Cerebellar cortex (tissue), 1 donor: Measurements from ENCODE around the gene TTLL9.

Experiments
- DNase-seq: peaks from one replicate; pipeline ENCODE4 v3.0.0-alpha.2; 2015; ENCODE audit warnings: low spot score

TTLL9 gene

DNA sequence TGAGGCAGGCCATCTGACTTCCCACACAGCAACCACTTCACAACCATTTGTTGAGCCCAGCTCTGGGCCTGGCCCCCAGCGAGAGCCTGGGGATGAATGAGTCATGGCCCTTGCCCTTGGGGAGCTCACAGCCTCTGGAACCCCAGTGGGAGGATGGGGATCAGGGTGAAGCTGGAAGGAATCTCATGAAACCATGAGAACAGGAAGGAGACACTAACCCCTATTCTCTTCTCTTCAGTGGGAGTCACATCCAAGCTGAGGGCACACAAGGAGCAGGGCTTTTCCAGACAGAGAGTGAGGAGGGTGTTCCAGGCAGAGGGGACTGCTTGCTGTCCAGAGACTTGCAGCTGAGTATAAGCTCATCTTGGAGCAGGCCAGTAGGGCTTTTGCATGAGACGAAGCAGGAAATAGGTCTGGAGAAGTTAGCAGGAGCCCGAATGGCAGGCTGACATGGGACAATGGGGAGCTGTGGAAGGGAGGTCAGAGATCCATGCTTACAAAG lies 32.5 kb upstream of the TTLL9 start:
- DNase-seq, result peak; percentile 46

DNA sequence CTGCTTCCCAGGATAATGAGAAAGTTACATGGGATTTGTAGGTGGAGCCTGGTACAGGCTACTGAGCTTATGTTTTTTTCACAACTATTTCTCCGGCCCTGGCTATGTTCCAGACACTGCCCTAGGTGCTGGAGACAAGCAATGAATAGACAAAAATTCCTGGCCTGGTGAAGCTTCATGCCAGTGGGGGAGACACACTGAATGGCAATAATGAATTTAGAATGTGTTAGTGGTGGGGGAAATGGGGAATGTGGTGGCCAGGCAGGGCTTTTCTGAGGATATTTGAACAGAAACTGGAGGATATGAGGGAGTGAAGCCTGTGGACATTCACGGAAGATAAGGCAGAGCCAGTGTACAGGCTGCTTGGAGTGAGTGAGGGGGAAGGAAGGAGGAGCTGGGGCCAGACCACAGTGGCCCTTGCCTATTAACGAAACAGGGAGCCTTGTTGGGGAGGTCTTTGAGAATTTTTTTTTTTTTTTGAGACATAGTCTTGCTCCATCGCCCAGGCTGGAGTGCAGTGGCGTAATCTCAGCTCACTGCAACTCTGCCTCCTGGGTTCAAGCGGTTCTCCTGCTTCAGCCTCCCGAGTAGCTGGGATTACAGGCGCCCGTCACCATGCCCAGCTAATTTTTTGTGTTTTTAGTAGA lies 31.7 kb upstream of the TTLL9 start:
- no peak for DNase-seq

DNA sequence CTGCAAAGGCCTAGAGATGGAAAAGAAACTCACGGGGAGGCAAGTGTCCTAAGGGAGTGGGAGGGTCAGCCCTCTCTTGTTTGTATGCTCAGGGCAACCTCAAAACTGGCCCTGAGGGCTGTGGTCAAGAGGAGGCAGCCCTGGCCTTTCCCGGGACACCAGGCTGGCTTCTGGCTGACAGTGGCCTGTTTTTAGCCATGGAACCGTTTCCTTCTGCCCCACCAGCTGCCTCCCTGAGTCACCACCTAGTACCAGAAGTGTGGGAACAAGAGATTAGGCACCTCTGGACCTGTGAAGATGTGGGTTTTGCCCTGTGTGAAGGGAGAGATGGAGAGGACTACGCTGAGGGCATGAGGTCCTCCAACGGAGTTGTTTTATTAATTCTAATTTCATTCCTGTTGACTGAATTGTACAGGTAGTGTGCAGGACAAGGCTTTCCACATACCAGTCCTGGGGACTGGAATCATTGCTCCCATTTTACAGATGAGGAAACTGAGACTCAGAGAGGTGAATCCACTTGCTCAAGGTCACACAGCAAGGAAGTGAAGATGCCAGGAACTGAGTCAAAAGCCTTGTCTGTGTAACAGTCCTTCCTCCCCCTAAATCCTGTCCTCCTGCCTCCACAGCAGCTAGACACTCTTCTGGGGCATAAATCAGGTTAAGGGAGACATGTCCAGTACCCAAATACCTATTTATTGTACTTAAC lies 30.5 kb upstream of the TTLL9 start:
- DNase-seq, result no peak

DNA sequence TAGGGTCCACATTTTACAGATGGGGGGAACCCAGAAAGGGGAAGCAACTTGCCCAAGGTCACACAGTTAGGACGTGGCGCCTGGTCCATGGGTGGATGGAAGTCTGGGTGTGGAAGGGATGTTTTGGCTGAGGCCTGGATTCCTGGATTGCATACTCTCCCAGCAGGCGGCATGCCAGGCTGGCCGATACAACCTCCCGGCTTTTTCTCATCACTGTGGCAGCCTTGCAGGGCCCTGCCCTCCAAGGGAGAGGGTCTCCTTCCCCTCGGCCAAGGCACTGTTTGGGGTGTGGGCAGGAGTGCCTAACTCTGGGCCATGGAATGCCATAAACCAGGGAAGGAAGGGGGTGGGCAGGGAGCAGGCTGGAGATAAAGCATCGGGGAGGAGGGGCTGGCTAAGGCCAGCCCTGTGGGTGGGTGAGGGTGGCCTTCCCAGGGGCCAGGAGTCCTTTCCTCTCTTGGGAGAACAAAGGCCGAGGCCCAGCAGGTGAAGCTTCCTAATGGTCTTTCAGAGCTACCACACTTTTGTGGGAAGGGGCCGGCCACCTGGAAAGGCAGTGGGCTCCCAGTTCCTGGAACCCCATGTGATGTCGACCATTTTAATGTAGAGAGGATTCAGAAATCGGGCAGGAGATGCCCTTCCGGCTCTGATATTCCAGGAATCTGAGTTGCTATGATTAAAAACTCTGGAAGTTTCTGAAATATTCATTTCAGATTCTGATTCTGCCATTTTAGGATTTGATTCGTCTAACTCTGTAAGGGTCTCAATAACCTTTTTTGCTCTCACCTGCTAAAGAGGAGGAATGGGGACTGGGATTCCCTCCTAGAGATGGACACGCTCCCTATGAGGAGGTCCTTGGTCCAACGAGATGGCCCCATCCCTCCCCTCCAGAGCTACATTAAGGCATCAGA lies 29.3 kb upstream of the TTLL9 start:
- DNase-seq, result no peak

DNA sequence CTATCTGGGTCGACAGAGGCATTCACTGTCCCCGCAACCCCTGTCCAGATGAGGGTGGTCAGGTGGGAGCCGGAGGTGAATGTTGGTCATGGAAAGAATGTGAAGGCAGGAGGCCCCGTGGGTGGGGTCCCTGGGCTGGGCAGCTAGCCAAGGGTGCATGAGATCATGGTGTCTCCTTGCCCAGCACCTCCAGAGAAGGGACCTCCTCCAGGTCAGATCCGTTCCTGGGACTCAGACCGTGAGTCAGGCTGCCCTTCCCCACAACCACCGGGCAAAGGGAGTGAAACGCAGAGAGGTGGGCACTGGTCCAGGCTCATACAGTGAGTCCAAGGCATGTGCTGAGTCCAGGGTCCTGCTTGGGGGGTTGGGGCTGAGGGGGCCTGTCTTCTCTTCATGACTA lies 28.5 kb upstream of the TTLL9 start:
- DNase-seq, result no peak

DNA sequence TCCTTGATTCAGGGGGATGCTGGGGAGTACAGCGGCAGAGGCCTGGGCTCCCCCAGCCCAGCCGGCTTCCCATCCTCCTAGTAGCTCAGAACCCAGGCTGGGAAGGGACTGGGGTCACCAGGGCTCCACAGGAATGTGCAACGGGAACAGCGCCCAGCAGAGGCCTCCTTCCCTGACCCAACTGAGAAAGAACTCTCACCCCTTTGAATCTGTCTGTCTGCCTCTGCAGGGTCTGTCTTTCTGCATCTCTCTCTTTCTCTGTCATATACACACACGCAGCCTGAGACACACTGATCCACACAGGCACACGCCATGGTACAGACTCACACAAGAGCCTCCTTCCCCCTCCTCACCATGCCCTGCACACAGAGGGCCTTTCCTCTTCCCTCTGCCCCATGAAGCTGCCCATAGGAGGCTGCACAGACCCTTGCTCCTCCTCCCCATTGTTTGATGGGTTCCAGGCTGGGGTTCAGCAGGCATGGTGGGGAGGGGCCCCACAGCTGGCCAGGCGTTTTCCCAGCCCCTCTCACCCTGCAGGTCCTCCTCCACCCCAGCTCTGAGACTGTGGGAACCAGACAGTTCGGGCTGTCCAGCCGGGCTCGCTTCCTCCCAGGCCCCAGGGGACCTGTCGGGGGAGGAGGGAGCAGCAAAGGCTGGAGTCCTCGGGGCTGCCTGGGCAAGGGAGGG lies 27.8 kb upstream of the TTLL9 start:
- no peak for DNase-seq

DNA sequence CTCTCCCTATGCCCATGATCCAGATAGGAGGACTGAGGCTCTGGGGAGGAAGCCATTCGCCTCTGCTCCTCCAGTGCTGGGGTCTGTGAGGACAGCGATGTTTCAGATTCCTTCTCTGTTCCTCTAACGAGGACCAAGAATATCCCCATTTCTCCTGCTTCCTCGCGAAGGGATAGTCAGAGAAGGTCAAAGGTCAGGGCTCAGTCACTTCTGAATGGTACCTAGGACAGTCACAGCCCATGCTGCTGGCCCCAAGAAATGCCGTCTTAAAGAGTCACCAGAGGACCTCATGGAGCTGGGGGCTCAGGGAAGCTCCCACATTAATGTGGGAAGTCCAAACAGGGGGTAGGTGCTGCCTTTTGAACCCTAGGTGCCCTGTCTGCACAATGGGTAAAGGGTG lies 27.1 kb upstream of the TTLL9 start:
- no peak for DNase-seq

DNA sequence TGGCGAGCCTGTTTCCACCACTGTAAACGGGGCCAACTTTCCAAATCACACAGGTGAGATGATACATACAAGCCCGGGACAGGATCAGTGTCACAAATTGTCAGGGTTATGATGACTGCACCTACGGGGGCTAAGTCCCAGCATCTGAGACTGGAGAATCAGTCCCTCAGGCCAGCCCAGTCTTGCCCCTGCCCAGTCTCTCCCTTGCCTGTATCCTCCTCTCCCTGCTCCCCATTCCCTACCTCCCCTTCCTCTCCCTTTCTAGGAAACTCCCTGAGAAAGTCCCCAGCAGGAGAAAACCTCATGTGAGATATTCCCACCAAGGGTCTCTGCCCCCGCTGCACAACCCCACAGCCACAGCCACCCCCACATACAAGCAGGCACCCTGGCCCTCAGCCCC lies 26.6 kb upstream of the TTLL9 start:
- no peak for DNase-seq

DNA sequence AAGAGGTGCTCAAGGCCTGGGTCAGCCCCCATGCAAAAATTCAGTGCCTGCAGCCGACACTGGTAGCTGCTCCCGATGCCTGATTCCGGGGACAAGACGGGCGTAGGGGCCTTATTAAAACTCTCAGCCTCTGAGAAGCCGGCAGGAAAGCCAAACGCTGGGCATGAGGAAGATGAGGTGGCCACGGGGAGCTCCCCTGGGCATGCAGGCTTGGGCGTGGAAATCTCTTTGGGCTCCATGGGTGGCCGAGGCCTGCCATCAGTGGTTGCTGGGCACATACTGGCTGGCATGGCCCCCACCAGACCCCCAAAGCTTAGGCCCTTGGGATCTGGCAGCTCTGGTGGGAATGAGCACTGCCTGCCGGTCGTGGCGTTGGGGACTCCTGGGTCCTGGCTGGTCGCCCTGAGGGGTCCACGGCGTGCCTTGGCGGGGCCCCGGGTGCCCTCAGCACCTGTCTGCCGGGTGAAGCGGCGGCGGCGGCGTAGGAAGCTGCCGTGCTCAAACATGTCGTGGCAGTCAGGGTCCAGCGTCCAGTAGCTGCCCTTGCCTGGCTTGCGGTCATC lies 25.6 kb upstream of the TTLL9 start:
- no peak for DNase-seq

DNA sequence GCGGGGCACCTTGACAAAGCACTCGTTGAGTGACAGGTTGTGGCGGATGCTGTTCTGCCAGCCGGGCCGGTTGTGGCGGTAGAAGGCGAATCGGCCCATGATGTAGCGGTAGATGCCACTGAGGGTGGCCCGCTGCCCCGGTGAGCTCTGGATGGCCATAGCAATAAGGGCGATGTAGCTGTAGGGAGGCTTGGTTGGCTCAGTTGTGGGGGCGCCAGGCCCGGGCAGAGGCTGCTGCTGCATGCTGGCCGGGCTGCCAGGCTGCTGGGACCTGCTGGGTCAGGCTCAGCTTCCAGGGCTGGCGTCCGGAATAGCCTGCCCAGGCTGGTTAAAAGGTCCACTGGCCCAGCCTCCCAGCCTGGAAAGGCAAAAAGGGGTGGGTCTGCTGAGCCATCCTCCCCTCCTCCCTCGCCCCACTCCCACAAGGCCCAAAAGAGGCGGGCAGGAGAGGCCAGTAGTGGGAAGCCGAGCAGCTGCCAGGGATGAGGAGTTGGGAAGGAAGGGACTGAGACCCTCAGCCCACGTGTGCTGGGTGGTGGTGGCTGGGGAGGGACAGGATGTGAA lies 25.1 kb upstream of the TTLL9 start, which contains the start of gene FOXS1:
Gene FOXS1 (minus strand): TSS at position 305 of the 564 bp plus-strand sequence. CDS start 62 bp downstream, at position 243.
- DNase-seq, result peak; percentile 66

DNA sequence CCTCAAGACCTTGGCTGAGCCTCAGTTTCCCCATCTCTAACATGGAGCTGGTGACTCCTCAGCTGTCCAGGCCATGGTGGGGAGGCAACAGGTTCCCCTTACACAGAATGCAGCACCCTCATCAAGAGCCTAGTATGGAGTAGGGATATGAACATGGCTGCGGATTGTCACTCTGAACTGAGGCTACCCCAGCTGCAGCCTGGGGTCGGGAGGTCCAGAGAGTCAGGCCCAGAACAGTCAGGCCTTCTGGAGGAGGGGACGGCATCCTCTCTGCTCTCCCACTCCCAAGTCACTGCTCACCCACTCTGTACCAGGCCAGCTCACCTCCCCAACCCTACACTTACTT lies 23.7 kb upstream of the TTLL9 start:
- DNase-seq, result no peak

DNA sequence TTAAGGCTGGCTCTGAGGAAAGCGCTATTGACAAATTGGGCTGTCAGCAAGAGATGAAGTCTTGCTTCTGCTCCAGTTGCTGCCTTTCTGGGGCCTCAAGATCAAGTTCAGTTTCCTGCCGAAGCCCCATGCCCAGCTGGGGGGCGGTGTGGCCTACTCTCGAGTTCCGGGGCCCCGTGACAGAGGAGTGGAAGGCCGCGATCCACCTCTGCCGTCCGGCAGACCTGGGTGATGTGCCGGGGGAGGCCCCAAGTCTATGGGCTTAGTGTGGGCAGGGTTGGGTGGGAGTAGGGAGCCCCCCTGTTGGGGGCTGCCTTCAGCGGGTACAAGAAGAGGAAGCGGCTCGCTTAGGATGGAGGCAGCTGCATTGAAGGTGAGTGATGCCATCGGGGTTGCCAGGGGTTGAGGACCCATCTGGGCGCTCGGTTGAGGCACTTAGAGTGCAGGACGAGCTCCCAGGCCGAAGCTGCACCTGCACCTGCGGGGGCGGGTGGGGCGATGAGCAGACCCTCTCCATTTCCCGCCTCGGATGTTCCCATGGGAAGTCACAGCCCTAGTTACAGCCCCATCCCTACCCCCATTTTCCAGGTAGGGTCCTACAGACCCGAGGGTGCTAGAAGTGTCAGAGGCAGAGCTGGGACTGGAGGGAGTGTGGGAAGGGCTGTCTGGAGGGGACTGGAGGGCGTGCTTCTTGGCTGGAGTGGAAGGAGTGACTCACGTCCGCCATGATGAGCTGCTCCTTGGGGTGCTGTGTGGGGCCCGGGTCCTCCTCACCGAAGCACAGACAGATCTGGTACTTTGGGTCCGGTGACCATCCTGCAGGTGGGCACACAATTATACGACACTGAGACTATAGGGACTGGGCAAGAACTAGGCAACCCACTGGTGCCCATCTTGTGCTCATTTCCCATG lies 22.1 kb upstream of the TTLL9 start:
- no peak for DNase-seq

DNA sequence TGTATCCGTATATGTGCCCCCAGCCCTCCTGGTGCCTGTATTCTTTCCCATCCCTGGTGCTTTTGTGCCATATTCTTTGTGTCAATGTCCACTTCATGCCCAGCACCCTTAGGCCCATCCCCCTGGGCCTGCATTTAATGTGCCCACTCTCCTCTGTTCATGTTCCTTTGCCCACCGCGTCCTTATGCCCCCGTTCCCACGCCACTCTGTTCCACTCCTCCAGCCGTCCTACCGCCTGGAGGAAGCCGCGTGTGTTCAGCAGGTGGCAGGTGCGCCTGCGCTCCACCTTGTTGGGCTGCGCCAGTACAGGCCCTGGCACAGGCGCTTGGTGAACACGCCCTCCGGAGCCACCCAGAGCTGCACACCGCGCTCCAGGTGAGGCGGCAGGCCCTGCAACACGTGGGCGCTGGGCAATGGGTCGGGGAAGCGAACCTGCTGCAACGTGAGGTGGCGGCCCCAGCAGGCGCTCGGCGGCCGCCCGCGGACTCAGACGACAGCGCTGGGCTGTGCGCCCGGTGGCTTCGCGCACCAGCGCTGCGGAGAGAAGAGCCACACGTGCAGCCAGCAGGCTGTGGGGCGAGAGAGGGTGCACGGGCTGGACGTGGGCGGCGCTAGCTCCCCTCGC lies 21.0 kb upstream of the TTLL9 start:
- no peak for DNase-seq

DNA sequence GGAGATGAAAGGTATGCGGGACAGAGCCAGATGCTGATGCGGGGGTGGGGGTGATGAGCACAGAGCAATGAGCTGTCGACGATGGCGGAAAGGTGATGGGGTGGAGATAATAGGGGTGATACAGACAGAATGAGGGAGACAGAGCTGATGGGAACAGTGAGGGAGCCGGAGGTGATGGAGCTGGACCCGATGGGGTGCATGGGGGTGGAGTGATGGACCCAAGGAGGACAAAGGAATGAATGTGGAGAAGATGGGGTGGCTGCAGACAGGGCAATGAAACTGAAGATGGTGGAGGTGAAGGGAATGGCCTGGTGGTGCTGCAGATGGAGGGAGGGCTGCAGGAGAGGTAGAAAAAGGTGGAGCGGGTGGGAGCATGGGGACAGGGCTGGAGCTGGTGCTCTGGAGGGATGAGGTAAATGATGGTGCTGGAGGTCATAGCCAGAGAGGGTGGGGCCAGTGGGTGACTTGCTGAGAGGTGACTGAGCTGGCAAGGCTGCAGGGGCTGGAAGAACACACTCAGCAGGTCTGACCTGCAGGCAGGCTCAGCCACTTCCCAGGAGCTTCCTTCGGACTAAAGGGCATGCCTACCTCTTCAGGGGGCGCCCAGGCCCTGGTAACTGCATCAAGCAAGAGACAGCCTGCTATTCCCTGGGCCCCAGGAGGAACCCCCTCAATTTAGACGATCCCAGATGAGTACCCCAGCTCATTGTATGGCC lies 19.0 kb upstream of the TTLL9 start:
- DNase-seq, result no peak

DNA sequence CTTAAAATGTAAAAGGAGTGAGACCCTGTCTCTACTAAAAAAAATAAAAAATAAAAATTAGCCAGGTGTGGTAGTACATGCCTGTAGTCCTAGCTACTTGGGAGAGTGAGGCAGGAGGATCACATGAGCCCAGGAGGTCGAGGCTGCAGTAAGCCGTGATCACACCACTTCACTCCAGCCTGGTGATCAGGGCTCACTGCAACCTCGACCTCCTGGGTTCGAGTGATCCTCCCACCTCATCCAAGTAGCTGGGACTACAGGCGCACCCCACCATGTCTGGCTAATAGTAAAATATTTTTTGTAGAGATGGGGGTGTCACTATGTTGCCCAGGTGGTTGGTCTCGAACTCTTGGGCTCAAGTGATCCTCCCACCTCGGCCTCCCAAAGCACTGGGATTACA lies 17.0 kb upstream of the TTLL9 start:
- DNase-seq, result no peak

DNA sequence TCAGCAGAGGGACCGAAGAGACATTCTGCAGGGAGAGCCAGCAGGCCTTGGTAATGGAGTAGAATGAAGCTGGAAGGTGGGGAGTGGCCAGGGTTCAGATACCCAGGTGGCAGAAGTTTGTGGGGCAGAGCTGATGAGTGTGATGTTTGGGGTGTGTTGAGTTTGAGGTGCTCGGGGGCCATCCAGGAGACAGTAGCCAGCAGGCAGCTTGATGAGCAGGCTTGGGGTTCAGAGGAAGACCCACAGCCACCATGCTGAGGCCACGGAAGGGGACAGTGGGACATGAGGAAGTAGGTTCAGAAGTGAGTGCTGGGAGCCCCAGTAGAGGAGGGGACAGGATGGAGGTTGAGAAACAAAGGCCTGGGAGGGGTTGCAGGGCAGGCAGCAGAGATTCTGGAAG lies 13.9 kb upstream of the TTLL9 start:
- DNase-seq, result no peak

DNA sequence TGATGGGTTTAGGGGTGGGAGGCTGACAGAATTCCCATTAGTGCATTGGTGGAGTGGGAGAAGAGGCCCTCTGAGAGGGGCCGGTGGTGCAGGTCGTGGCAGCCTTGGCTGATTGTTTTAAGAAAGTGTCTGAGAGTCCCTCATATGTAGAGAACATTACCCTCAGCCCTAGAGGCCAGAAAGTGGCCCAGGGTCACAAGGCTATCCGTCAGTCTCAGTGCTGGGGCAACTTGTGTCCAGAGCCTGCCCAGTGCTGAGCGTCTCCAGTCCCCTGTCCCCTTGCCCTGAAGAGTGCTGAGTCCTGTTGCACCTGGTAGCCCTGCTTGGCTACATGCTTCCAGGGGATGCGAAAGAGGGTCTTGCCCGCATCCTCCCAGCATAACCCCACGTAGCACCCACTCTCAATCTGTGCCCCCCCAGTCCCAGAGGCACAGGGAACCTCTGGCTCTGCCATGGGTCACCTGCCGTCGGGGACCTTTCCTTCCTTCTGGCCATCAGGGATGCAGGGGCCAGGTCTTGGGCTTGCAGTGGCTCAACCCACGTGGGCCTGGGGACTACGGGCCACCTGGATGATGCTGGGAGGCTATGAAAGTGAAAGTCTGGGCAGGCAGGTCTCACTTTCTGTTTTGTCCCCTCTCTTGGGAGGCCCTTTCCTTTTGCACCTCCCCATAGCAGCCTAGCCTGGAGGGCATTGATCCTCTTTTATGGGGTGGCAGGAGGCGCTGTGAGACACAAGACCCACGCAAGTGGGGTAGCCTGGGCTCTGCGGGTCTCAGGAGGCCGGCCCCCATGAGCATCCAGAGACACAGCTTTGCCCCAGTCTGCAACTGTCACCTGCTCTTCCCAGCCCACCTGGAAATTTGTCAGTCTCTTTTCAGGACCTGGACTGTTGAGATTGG lies 12.3 kb upstream of the TTLL9 start:
- no peak for DNase-seq

DNA sequence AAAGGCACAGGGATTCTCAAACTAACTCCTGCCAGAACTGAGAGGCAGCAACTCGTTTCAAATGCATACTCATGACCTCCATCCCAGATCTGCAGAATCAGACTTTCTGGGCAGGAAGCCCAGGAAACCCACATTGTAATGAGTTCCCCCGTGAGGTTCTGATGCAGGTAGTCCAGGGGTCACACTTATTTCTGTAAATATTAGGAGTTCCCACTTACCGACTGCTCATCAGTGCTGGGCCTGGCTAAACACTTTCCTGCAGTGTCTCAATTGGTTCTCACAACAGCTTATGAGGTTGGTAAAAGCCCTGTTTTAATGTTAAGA lies 11.7 kb upstream of the TTLL9 start:
- DNase-seq, result no peak
